ENCODE results near the gene MCC.

DNA sequence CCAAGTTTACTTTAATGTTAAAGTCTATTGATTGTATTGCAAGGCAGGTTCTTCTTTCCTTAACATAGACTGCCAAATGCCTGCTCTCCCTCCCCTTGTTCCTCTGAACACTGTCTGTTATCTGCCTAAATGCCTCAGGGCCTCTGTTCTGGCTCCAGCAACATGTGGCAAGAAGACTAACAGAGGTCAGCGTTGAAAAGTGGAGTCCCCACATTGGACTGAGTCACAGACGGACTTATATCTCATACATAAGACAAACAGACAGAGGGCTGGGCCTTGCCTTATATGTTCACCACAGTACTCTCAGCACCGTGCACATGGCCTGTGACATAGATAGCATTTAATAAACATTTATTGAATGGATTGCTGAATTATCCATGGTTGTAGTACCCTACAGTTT is 144.9 kb downstream of the MCC start:
- TF ChIP-seq, protein P1, sequence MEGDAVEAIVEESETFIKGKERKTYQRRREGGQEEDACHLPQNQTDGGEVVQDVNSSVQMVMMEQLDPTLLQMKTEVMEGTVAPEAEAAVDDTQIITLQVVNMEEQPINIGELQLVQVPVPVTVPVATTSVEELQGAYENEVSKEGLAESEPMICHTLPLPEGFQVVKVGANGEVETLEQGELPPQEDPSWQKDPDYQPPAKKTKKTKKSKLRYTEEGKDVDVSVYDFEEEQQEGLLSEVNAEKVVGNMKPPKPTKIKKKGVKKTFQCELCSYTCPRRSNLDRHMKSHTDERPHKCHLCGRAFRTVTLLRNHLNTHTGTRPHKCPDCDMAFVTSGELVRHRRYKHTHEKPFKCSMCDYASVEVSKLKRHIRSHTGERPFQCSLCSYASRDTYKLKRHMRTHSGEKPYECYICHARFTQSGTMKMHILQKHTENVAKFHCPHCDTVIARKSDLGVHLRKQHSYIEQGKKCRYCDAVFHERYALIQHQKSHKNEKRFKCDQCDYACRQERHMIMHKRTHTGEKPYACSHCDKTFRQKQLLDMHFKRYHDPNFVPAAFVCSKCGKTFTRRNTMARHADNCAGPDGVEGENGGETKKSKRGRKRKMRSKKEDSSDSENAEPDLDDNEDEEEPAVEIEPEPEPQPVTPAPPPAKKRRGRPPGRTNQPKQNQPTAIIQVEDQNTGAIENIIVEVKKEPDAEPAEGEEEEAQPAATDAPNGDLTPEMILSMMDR (conservative IDR thresholded peaks at IDR 0.05; ENCODE audit: low read depth, low read length), result no peak
- TF ChIP-seq EZH2 (IDR thresholded peaks at IDR 0.05; ENCODE audit: borderline replicate concordance, low read depth, low read length, poor library complexity, severe bottlenecking), result no peak

Data from A673 (cell line).